DLD1 (cell line): ENCODE measurements around the gene TEX264.
"Not testable (repeated sequence)": the region's sequence is repeated elsewhere in the genome, so short reads cannot be mapped to it uniquely, and the experiment has no call there.

Experiments
- in situ Hi-C: cut with HindIII; loops from 2 replicates; pipeline ENCODE4 v1.10.0; 2017; ENCODE audit warnings: low sequenced_read_pairs

TEX264 gene, protein sequence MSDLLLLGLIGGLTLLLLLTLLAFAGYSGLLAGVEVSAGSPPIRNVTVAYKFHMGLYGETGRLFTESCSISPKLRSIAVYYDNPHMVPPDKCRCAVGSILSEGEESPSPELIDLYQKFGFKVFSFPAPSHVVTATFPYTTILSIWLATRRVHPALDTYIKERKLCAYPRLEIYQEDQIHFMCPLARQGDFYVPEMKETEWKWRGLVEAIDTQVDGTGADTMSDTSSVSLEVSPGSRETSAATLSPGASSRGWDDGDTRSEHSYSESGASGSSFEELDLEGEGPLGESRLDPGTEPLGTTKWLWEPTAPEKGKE

DNA sequence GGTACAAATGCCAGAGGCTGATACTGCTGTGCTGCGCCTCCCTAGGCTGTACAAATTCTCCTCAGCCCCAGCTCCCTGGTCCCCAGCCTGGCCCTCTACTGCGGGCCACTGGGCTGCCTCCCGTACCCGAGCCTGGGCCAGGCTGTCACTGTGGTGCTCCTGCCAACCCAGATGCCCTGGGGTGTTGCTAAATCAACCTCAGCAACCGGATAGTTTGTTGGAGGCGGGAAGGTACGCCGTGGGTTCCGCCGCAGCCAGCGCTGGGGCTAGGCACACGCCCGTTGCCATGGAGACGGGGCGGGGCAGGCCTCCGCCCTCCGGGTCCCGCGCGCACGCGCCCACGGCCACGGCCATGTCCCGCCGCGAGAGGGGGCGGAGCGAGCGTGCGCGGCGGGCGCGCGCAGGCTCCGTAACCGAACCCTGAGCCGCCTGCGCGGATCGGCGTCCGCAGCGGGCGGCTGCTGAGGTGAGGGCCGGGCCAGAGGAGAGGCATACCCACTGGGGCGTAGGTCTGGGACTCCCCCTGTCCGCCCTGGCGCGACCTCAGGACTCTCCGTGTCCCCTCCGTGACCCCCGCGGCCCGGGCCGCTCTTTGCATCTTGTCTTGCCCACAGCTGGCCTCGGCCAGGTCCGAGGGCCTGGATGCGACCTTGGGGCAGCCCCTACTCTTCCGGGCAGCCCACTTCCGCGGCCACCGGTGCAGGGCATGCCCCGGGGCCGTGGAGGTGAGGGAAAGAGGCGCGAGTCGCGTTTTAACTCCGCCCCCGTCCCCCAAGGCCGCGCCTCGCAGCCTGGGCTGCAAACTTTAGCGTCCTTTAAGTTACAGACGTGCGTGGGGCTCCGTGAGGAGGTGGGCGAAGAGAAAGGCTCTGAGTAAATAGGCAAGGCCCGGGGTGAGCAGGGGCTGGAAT, at the start of gene TEX264:
TSS of gene TEX264 (plus strand) at position 430 of the 911 bp plus-strand sequence. CDS start 3,053 bp downstream, outside the sequence.
- in situ Hi-C loops: no loop called here

DNA sequence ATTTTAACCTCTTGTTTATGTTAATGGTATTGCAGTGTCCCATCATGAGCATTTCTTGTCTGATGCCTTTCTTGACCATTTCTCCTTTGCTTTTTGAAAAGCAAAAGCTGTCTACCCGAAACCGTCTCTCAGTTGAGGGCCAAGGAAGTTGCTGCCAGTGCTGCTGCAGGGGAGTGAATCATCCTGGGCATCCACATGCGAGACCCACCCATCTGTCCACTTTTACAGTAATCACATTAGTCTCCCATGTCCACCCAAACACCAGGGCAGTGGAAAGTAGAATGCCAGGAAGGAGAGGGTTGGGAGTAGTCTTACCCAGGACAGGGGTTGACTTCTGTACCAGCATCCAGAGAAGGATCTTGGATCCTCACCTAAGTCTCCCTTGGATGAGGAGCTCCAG, 48.6 kb upstream of the TEX264 start:
- in situ Hi-C loops: no loop called here

DNA sequence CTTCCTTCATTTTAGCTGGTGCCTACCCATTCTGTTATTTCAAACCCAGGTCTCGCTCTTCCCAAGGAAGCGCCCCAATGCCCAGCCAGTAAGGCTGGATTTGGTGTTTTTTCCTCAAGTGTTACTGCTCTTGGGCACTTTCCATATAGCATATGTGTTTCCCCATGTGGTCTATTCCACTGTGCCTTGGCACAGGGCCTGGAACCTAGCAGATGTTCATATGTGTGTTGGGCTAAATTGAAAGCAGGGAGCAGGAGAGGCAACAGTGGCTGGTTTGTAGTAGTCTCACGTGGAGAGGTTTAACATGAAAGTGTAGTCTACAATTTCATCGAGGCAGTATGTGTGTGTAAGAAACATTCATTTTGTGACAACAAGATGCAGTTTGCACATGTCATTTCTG, 48.2 kb upstream of the TEX264 start:
- in situ Hi-C loops: no loop called here

DNA sequence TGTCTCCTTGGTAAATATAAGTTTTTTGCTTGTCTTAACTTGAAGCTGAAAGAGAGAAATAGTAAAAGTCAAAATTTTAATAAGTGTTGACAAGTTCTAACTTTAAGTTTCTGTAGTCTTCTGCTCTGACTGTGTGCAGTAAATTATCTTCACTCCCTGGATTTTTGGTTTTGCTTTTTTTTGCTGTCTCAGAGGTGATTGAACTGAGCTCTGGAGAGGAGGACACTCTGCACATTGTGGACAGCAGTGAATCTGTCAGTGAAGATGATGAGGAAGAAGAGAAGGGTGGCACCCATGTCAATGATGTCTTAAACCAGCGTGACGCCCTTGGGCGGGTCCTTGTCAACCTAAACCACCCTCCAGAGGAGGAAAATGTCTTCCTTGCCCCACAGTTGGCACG, 40.5 kb upstream of the TEX264 start:
- in situ Hi-C loops: no loop called here

DNA sequence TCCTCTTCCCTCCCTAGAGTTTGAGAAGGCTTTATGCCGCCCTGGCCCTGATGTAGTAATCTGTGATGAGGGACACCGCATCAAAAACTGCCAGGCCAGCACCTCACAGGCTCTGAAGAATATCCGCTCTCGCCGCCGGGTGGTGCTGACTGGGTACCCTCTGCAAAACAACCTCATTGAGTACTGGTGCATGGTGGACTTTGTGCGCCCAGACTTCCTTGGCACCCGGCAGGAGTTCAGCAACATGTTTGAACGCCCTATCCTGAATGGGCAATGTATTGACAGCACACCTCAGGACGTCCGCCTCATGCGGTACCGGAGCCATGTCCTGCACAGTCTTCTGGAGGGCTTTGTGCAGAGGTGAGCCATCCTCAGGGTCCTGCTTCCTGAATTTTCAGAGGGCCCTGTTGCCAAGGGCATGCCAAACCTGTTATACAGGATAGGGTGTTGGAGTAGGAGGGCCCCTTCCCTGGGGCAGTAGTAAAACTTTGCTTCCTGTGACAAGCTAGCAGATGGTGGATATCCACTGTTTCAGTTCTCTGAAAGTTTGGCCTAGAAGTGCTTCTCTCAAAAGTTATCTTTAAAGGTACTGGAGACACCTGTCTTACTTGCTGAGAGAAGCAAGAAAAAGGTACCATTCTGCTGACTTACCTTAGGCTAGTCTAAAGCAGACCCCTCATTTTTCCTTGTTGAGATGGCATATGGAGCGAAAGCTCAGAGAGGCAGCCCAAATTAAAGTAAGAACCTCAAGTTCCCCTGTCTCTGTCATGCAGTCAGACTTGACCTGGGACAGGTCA, 33.7 kb upstream of the TEX264 start:
- in situ Hi-C loops: no loop called here

DNA sequence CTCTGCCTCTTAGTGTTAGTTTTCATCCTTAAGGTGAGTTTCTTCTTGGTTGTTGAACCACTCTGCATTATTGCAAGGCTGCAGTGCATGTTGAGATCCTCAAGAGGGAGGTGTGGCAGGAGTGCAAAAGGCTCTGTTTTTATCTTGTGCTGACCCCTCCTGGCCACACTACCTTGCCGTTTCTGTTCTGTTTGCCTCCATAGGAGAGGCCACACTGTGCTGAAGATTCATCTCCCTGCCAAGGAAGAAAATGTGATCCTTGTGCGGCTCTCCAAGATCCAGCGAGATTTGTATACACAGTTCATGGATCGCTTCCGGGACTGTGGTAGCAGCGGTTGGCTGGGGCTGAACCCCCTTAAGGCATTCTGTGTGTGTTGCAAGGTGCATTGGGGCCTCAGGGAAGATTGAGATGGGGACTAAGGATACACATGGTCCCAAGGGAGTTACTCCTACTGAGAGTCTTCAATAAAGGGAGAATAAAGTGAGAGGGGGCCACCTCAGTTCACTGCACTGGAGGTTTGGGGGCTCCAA, 33.0 kb upstream of the TEX264 start:
- in situ Hi-C loops: no loop called here

DNA sequence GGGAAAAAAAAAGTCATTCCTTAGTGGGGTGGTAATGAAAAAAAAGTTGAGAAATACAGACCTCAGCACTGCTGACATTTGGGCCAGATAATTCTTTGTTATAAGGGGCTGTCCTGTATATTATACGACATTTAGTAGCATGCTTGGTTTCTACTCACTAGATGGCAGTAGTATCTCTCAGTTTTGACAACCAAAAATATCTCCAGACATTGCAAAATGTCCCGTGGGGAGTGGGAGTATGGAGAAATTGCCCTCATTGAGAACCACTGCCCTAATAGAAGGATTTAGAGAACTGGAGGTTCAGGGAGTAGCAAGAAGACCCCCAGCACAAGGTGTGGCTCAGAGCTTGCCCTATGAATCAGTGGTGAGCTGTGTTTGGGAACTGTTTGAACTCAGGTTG, 28.6 kb upstream of the TEX264 start:
- in situ Hi-C loops: no loop called here

DNA sequence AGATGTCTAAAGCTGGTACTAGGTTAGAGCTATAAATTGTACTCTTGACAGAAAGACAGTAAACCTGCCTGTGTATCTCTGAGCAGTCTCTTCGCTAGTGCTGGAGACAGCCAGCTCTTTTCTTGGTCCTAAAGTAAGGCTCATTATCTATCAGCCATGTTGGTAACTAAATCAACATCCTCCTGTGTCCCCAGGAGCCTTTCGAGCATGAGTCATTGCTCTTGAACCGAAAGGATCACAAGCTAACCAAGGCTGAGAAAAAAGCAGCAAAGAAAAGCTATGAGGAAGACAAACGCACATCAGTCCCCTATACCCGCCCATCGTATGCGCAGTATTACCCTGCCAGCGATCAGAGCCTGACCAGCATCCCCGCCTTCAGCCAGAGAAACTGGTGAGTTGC, 25.0 kb upstream of the TEX264 start:
- in situ Hi-C loops: no loop called here

DNA sequence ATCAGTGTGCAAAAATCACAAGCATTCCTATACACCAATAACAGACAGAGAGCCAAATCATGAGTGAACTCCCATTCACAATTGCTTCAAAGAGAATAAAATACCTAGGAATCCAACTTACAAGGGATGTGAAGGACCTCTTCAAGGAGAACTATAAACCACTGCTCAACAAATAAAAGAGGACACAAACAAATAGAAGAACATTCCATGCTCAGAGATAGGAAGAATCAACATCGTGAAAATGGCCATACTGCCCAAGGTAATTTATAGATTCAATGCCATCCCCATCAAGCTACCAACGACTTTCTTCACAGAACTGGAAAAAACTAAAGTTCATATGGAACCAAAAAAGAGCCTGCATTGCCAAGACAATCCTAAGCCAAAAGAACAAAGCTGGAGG, 18.9 kb upstream of the TEX264 start:
- in situ Hi-C loops: not testable (repeated sequence)

DNA sequence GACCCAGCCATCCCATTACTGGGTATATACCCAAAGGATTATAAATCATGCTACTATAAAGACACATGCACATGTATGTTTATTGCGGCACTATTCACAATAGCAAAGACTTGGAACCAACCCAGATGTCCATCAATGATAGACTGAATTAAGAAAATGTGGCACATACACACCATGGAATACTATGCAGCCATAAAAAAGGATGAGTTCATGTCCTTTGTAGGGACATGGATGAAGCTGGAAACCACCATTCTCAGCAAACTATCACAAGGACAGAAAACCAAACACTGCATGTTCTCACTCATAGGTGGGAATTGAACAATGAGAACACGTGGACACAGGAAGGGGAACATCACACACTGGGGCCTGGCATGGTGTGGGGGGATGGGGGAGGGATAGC, 17.6 kb upstream of the TEX264 start:
- in situ Hi-C loops: not testable (repeated sequence)

DNA sequence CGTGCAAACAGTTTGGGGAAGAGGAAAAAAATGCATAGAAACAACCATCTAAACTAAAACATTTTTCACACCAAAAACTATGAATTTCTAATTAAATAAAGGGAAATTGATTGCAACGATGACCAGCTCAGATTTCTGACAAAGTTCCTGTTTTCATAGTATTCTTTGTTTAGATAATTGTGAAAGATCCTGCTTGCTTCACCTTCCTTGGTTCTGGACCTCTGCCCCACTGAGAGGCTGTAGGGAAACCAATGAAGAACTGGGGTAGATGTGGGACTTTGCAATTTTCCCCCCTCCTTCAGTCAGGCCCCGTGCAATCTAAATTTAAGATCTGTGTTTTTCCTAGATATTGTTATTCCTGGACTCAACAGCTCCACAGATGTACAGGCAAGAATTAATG, 13.8 kb upstream of the TEX264 start:
- in situ Hi-C loops: no loop called here

DNA sequence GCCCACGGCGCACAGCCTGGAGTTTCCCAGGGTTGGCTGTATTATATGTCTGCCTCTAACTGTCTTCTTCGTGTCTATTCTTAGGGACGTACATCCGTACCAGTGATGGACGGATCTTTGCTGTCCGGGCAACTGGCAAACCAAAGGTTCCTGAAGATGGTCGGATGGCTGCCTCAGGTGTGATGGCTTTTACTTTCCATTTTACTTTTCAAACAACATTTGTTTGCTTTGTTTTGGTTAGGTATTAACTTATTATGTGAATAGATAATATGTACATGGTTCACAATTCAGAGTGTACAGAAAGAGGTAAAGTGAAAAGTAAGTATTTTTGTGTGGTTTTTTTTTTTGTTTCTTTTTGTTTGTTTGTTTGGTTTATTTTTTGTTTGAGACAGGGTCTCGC, 11.1 kb upstream of the TEX264 start:
- in situ Hi-C loops: no loop called here

DNA sequence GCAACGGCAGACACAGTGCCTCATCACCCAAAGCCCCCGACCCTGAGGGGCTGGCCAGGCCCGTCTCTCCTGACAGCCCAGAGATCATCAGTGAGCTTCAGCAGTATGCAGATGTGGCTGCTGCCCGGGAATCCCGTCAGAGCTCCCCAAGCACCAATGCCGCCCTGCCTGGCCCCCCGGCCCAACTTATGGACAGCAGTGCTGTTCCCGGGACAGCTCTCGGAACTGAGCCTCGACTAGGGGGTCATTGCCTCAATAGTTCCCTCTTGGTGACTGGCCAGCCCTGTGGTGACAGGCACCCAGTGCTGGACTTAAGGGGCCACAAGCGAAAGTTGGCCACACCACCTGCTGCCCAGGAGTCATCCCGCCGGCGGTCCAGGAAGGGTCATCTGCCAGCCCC, 8.6 kb upstream of the TEX264 start:
- in situ Hi-C loops: no loop called here

DNA sequence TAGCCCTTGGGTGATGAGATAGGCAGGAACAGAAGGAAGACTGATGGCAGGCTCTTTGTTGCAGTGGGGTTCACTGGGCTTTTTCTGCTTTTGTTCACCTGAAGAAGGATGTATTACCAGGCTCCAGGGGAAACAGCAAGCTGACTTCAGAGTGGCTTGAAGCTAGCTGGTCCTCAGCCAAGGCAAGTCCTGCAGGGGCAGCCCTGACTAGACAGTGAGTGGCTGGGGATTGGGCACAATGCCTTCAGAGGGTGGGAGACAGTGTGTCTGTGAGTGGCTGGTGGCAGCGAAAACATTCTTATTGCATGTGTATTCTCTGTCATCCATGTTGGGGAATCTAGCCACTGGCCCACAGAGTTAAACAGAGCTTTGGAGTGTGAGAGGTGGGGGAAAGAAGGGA, 2.3 kb upstream of the TEX264 start:
- in situ Hi-C loops: no loop called here

DNA sequence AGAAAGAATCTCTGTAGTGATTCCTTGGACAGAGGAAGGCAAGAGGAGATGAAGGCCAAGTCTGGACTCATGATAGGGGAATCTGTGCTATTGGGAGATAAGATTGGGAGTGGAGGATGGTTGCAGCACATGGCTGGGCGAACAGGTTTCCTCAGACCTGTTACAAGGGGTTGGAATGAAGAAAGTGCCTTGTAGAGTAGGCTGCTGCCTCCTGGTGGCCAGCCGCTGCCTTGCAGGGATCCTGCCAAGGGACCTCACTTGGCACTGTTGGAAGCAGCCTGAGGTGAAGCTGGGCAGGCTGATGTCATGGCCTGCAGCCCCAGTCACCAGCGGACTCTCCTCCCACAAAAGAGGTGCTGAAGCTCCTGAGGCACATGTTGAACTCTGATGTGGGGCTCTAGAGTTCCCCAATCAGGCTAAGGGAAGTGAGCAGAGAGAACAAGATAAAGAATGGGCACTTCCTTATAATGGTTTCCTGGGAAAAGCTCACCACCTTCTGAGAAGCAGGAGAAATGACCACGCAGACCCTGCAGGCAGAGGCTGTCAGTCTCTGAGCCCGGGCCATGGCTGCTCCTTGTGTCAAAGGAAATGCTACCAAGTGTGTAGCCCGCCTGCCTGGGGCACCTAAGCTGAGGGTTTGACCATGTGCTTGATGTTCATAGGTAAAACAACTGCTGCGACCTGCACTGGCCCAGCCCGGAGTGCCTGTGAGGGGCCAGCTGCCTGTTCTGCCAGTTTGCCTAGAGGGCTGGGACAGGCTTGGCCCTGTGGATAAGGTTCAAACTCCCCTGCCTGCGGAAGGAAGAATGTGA, 1.6 kb upstream of the TEX264 start:
- in situ Hi-C loops: no loop called here

DNA sequence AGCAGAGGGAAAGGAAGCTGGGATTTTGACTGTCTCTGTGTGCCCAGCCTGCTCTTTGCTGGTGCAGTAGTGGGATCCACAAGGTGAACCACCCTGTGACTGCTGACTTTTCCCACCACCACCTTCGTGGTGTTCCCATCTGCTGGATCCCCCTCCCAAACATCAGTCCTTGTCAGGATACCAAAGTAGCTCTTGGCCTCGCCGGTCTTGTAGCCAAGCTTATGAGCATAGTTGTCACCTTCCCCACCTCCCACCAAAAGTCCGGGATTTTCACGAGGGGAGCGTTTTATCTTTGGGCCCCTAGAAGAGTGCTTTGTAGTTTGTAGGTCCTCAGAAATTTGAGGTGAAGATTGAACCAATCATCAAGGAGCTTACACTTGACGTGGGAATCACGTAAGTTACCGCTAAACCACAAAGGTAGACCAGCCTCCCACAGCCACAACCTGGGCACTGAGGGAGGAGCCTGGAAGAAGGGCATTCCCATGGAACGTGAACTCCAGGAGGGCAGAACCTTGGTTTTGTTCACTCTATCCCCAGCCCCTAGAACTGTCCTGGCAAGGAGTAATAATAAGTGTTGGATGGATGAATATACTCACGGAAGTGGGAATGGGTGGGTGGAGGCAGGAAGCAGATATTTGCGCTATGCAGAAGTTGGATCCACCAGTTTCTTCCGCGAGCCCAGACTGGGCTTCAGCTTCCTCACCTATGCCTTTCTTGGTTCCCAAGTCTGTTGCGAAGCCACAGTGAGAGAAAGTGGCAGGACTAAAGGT, 814 bp upstream of the TEX264 start:
- in situ Hi-C loops: no loop called here

DNA sequence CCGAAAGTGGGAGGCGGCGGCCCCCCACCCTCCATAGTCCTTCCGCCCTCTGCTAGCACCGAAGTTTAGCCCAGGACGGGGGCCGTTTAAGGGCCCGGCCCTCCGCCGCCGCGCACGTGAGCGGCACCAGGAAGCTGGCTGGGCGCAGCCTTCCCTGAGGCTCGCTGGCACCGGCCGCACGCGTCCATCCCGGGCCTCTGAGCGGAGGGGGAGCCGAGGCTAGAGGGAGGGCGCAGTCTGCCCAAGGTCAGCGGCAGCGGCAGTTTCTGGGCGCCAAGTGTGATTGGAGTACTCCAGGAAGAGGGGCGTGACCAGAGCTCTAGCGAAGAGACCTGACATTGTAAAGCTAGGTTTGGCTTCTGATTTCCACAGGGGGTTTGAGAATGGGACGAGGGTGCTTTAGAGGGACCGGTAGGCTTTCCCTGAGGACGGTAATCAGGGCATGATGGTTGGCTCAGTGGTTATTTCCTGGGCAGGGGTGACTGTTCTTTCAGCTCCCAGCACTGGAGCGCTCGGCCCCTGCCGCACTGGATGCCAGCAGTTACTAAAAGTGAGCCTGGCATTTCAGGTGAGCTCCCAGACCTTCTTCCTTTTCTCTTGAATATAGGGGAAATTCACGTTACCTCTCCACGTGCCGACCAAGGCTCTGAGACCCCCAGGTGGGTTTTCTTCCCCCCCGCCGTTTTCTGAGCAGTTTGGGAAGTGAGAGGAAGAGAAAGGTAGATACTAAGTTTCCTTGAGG, 853 bp downstream of the TEX264 start:
- in situ Hi-C loops: no loop called here

DNA sequence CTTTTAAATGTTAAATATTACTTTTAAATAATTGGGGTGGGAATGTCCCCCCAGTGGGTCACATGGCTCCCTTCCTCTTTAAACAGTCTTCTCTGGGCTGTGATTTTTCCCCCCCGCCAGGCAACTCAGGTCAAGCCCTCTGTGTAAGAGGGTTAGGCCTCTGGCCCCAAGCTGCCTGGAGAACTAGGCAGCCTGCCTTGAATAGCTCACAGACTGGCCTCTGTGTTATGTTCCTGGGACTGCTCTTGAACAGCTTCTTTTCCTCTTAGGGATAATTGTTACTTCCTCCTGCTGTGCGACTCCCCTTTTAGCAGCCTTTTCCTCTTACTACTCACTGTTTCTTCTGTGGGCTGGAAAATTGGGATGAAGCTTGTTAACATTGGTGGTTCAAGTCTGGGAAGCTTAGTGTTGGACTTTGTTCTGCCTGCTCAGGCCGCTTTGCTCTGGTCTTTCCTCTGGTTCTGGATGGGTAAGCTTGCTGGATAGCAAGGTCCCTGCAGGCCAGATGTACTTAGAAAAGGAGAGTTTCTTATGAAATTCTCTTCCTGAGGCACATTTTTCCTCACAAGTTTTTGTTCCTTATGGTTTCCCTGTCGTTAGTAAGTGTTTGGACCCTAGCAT, 2.2 kb downstream of the TEX264 start:
- in situ Hi-C loops: no loop called here
